ENCODE data around the gene PLXND1. TPM values are rescaled to one million over a fixed set of nuclear protein-coding genes. Genes with fewer than 3 reads are reported as not detected.

The PLXND1 gene
- total RNA-seq, 1 donor from 2014 or later: 1,753 TPM

GRCh38 chr3:129526121-129526900 lies 80.2 kb downstream of the PLXND1 start:
- no peak for TF ChIP-seq CTCF (IDR thresholded peaks at IDR 0.05; ENCODE audit: unreplicated experiment)
- H3K36me3 Mint-ChIP-seq (ENCODE audit: low read depth, unreplicated experiment): peaks cover 6% of the 10 kb centered on the region
- peak overlapping the region; percentile 93 for H3K27ac Mint-ChIP-seq (ENCODE audit: unreplicated experiment)
- H3K27me3 Mint-ChIP-seq (ENCODE audit: unreplicated experiment): peaks cover 29% of the 10 kb centered on the region
- no peaks in the 10 kb centered on the region for H3K9me3 Mint-ChIP-seq (ENCODE audit: unreplicated experiment)
- H3K4me3 Mint-ChIP-seq (ENCODE audit: unreplicated experiment): no peak overlapping the region
- DNase-seq (ENCODE audit: low spot score): no peak
- peaks cover 43% of the 10 kb centered on the region for H3K4me1 Mint-ChIP-seq (ENCODE audit: unreplicated experiment)

GRCh38 chr3:129525341-129525968 lies 81.0 kb downstream of the PLXND1 start:
- peaks cover 6% of the 10 kb centered on the region for H3K36me3 Mint-ChIP-seq (ENCODE audit: low read depth, unreplicated experiment)

GRCh38 chr3:129524081-129524480 lies 82.4 kb downstream of the PLXND1 start:
- no peak for TF ChIP-seq CTCF (IDR thresholded peaks at IDR 0.05; ENCODE audit: unreplicated experiment)
- no peak overlapping the region for H3K27ac Mint-ChIP-seq (ENCODE audit: unreplicated experiment)
- H3K4me3 Mint-ChIP-seq (ENCODE audit: unreplicated experiment): no peak overlapping the region

More at GRCh38 chr3:129525341-129525968, 81.0 kb downstream of the PLXND1 start:
- no peak for TF ChIP-seq CTCF (IDR thresholded peaks at IDR 0.05; ENCODE audit: unreplicated experiment)
- DNase-seq (ENCODE audit: low spot score): no peak
- peaks cover 29% of the 10 kb centered on the region for H3K27me3 Mint-ChIP-seq (ENCODE audit: unreplicated experiment)
- no peak overlapping the region for H3K27ac Mint-ChIP-seq (ENCODE audit: unreplicated experiment)
- peaks cover 40% of the 10 kb centered on the region for H3K4me1 Mint-ChIP-seq (ENCODE audit: unreplicated experiment)
- H3K4me3 Mint-ChIP-seq (ENCODE audit: unreplicated experiment): no peak overlapping the region
- H3K9me3 Mint-ChIP-seq (ENCODE audit: unreplicated experiment): no peaks in the 10 kb centered on the region

GRCh38 chr3:129522953-129523352 lies 83.5 kb downstream of the PLXND1 start:
- no peak for TF ChIP-seq CTCF (IDR thresholded peaks at IDR 0.05; ENCODE audit: unreplicated experiment)
- H3K36me3 Mint-ChIP-seq (ENCODE audit: low read depth, unreplicated experiment): peaks cover 8% of the 10 kb centered on the region
- peaks cover 26% of the 10 kb centered on the region for H3K27me3 Mint-ChIP-seq (ENCODE audit: unreplicated experiment)
- H3K4me3 Mint-ChIP-seq (ENCODE audit: unreplicated experiment): no peak overlapping the region
- no peaks in the 10 kb centered on the region for H3K9me3 Mint-ChIP-seq (ENCODE audit: unreplicated experiment)
- no peak overlapping the region for H3K27ac Mint-ChIP-seq (ENCODE audit: unreplicated experiment)
- H3K4me1 Mint-ChIP-seq (ENCODE audit: unreplicated experiment): peaks cover 22% of the 10 kb centered on the region
- DNase-seq (ENCODE audit: low spot score): no peak

More at GRCh38 chr3:129524081-129524480, 82.4 kb downstream of the PLXND1 start:
- peaks cover 28% of the 10 kb centered on the region for H3K4me1 Mint-ChIP-seq (ENCODE audit: unreplicated experiment)
- no peak for DNase-seq (ENCODE audit: low spot score)
- peaks cover 26% of the 10 kb centered on the region for H3K27me3 Mint-ChIP-seq (ENCODE audit: unreplicated experiment)
- peaks cover 8% of the 10 kb centered on the region for H3K36me3 Mint-ChIP-seq (ENCODE audit: low read depth, unreplicated experiment)
- H3K9me3 Mint-ChIP-seq (ENCODE audit: unreplicated experiment): no peaks in the 10 kb centered on the region

GRCh38 chr3:129521611-129522010 lies 84.9 kb downstream of the PLXND1 start:
- TF ChIP-seq CTCF (IDR thresholded peaks at IDR 0.05; ENCODE audit: unreplicated experiment): no peak

More at GRCh38 chr3:129521611-129522010, 84.9 kb downstream of the PLXND1 start:
- no peaks in the 10 kb centered on the region for H3K9me3 Mint-ChIP-seq (ENCODE audit: unreplicated experiment)
- H3K4me1 Mint-ChIP-seq (ENCODE audit: unreplicated experiment): peaks cover 18% of the 10 kb centered on the region
- no peak overlapping the region for H3K27ac Mint-ChIP-seq (ENCODE audit: unreplicated experiment)
- H3K27me3 Mint-ChIP-seq (ENCODE audit: unreplicated experiment): peaks cover 29% of the 10 kb centered on the region
- DNase-seq (ENCODE audit: low spot score): no peak
- H3K36me3 Mint-ChIP-seq (ENCODE audit: low read depth, unreplicated experiment): peaks cover 18% of the 10 kb centered on the region
- no peak overlapping the region for H3K4me3 Mint-ChIP-seq (ENCODE audit: unreplicated experiment)
